Measurements from ENCODE around the gene MYH7. TPM values are rescaled to one million over a fixed set of nuclear protein-coding genes. Genes with fewer than 3 reads are reported as not detected.

Gene MYH7
- total RNA-seq, 1 experiment from 2014 or later = not detected

- ATAC-seq (no peak), DNase-seq (ENCODE audit: low spot score) (no peak)
- Mint-ChIP-seq H3K27ac (no peak overlapping the region), H3K27me3 (ENCODE audit: low read depth) (peaks cover 51% of the 10 kb centered on the region), H3K4me1 (no peaks in the 10 kb centered on the region), H3K36me3 (no peaks in the 10 kb centered on the region), H3K9me3 (no peaks in the 10 kb centered on the region), H3K4me3 (no peak overlapping the region)
- POLR2A ChIA-PET = no interaction called here
- CTCF ChIA-PET = interaction anchor here (1.1 to 1.9 kb wide), 4 partner anchors 26 to 104 kb away, joined by 3 to 5 read pairs (median 4); no protein-coding TSS in a partner anchor
- TF ChIP-seq ZNF396 (CRISPR knock-in tag; IDR thresholded peaks at IDR 0.05; ENCODE audit: borderline replicate concordance) = no peak
- no peak for TF ChIP-seq ZBTB21 (CRISPR knock-in tag; IDR thresholded peaks at IDR 0.05; ENCODE audit: borderline replicate concordance)
- TF ChIP-seq NR3C1 (CRISPR knock-in tag; conservative IDR thresholded peaks at IDR 0.05; ENCODE audit: low read depth) = no peak
- no peak for TF ChIP-seq KAT7 (CRISPR knock-in tag; IDR thresholded peaks at IDR 0.05; ENCODE audit: borderline replicate concordance)
- no peak for TF ChIP-seq ZNF138 (CRISPR knock-in tag; conservative IDR thresholded peaks at IDR 0.05)
- TF ChIP-seq ZNF219 (CRISPR knock-in tag; IDR thresholded peaks at IDR 0.05; ENCODE audit: borderline replicate concordance) = no peak
- no peak for TF ChIP-seq STAT6 (CRISPR knock-in tag; conservative IDR thresholded peaks at IDR 0.05; ENCODE audit: low read depth)
- TF ChIP-seq AR (CRISPR knock-in tag; IDR thresholded peaks at IDR 0.05) = no peak
- TF ChIP-seq ETV6 (CRISPR knock-in tag; IDR thresholded peaks at IDR 0.05) = no peak
- TF ChIP-seq ERG (CRISPR knock-in tag; IDR thresholded peaks at IDR 0.05) = no peak
- no peak for TF ChIP-seq RORB (CRISPR knock-in tag; IDR thresholded peaks at IDR 0.05)
- TF ChIP-seq ZNF281 (CRISPR knock-in tag; IDR thresholded peaks at IDR 0.05) = no peak
- no peak for TF ChIP-seq EMX1 (CRISPR knock-in tag; IDR thresholded peaks at IDR 0.05)
- TF ChIP-seq ATF3 (CRISPR knock-in tag; conservative IDR thresholded peaks at IDR 0.05) = no peak
- no peak for TF ChIP-seq USF1 (CRISPR knock-in tag; IDR thresholded peaks at IDR 0.05)
- no peak for TF ChIP-seq CREB1 (CRISPR knock-in tag; IDR thresholded peaks at IDR 0.05)
These were observed 5.3 kb downstream of the MYH7 start for GRCh38 chr14:23430016-23430722.

Measured in WTC11 (cell line).